ENCODE results near the gene REC8.

Gene REC8

GRCh38 chr14:24135584-24135833 is 36.4 kb upstream of the REC8 start:
- no peak; the same call in 1 of the 3 replicates for ATAC-seq
- TF ChIP-seq ZFP30 (CRISPR knock-in tag; IDR thresholded peaks at IDR 0.05), result no peak
- TF ChIP-seq SNAI2 (CRISPR knock-in tag; IDR thresholded peaks at IDR 0.05), result 0 out of 2 replicates have a peak, but pooled peaks have one; percentile 28

GRCh38 chr14:24135834-24136683 is 35.8 kb upstream of the REC8 start, which contains the start of gene PSME1:
TSS of gene PSME1 (plus strand) at chr14:24136194. CDS start at chr14:24136263, 69 bp downstream.
- ATAC-seq, result peak; percentile 93
- TF ChIP-seq ZNF8 (CRISPR knock-in tag; IDR thresholded peaks at IDR 0.05) (no peak), ARNTL (CRISPR knock-in tag; IDR thresholded peaks at IDR 0.05; ENCODE audit: borderline replicate concordance, low read depth) (no peak), RARB (CRISPR knock-in tag; IDR thresholded peaks at IDR 0.05) (no peak), PPARA (CRISPR knock-in tag; IDR thresholded peaks at IDR 0.05; ENCODE audit: borderline replicate concordance) (no peak), TCF4 (CRISPR knock-in tag; IDR thresholded peaks at IDR 0.05; ENCODE audit: borderline replicate concordance) (no peak), ZFP3 (CRISPR knock-in tag; IDR thresholded peaks at IDR 0.05) (no peak), TOX (CRISPR knock-in tag; IDR thresholded peaks at IDR 0.05; ENCODE audit: borderline replicate concordance) (no peak)

GRCh38 chr14:24136684-24137528 is 35.0 kb upstream of the REC8 start:
- ATAC-seq, result no peak
- TF ChIP-seq ISL1 (CRISPR knock-in tag; IDR thresholded peaks at IDR 0.05) (no peak), TCF4 (CRISPR knock-in tag; IDR thresholded peaks at IDR 0.05; ENCODE audit: borderline replicate concordance) (no peak)

GRCh38 chr14:24137529-24138395 is 34.1 kb upstream of the REC8 start:
- ATAC-seq, result no peak
- TF ChIP-seq ZC3H10 (CRISPR knock-in tag; IDR thresholded peaks at IDR 0.05) (no peak), ZFP3 (CRISPR knock-in tag; IDR thresholded peaks at IDR 0.05) (no peak), TCF4 (CRISPR knock-in tag; IDR thresholded peaks at IDR 0.05; ENCODE audit: borderline replicate concordance) (no peak), BACH2 (CRISPR knock-in tag; IDR thresholded peaks at IDR 0.05; ENCODE audit: borderline replicate concordance) (no peak), SNAI2 (CRISPR knock-in tag; IDR thresholded peaks at IDR 0.05) (no peak), ESRRG (CRISPR knock-in tag; IDR thresholded peaks at IDR 0.05) (no peak), OSR1 (CRISPR knock-in tag; IDR thresholded peaks at IDR 0.05) (no peak), ISL1 (CRISPR knock-in tag; IDR thresholded peaks at IDR 0.05) (no peak), ZNF565 (CRISPR knock-in tag; conservative IDR thresholded peaks at IDR 0.05; ENCODE audit: low read depth) (no peak), CREB5 (CRISPR knock-in tag; IDR thresholded peaks at IDR 0.05; ENCODE audit: low read depth) (no peak), GLIS3 (CRISPR knock-in tag; IDR thresholded peaks at IDR 0.05) (no peak), ZNF8 (CRISPR knock-in tag; IDR thresholded peaks at IDR 0.05) (no peak), TSHZ2 (CRISPR knock-in tag; IDR thresholded peaks at IDR 0.05) (no peak), ZFP30 (CRISPR knock-in tag; IDR thresholded peaks at IDR 0.05) (no peak), ARNTL (CRISPR knock-in tag; IDR thresholded peaks at IDR 0.05; ENCODE audit: borderline replicate concordance, low read depth) (no peak), CSRNP3 (CRISPR knock-in tag; IDR thresholded peaks at IDR 0.05) (no peak), PPARA (CRISPR knock-in tag; IDR thresholded peaks at IDR 0.05; ENCODE audit: borderline replicate concordance) (no peak), TOX (CRISPR knock-in tag; IDR thresholded peaks at IDR 0.05; ENCODE audit: borderline replicate concordance) (no peak)
